HL-60/S4 (cell line): Measurements from ENCODE around the gene BCS1L.
"Not testable (repeated sequence)": the region's sequence is repeated elsewhere in the genome, so short reads cannot be mapped to it uniquely, and the experiment has no call there.

Experiments
- in situ Hi-C: fragments of 300-500 bp; cut with MboI; formaldehyde crosslinking; loops from 2 replicates; pipeline ENCODE4 v1.14.3; 2022; ENCODE audit warnings: low sequenced_read_pairs

BCS1L gene

DNA sequence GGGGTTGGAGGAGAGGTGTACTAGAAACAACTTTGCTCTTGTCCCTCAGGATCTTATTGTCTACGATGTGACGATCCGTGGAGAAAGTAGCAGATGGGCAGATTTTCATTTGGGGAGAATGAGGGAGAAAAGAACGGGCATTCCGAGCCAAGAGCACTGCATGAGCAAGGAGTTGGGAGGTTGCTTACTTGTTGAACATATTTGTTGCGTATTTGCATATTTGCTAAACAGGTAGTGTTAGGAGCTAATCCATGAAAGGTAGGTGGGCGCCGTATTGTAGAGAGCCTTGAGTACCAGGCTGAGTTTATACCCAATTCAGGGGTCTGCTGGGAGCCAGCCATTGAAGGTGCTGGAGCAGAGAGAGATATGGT, 490 bp downstream of the BCS1L start:
- in situ Hi-C loops: loop anchor here (10.0 to 25.0 kb wide), 2 partner anchors 255 to 373 kb away; partner anchors contain the start of gene TMBIM1

DNA sequence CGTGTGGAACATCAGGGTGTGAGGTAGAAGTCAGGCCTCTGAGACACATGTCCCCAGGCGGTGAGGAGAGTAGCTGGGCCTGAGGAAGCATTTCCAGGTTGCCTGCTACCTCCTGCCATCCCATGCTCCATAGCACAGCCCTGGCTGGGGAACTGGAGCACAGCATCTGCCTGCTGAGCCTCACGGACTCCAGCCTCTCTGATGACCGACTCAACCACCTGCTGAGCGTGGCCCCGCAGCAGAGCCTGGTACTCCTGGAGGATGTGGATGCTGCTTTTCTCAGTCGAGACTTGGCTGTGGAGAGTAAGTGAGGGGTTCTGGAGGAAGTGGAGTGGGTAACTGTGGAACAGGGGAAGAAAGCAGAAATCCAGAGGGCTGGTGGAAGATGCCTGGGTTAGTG, 2.9 kb downstream of the BCS1L start:
- in situ Hi-C loops: loop anchor here (25.0 kb wide), 1 partner anchor 375 kb away; the partner anchor contains the start of gene TMBIM1

DNA sequence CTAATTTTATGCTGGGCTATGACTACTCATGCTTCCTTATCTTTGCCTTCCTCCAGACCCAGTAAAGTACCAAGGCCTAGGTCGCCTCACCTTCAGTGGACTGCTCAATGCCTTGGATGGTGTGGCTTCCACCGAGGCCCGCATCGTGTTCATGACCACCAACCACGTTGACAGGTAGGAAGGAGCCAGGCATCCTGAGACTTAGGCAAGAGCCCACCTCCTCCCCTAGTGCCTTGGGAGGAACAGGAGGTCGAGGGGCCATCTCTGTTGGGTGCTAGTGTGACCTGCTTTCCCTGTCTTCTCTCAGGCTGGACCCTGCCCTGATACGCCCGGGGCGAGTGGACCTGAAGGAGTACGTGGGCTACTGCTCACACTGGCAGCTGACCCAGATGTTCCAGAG, 3.3 kb downstream of the BCS1L start:
- in situ Hi-C loops: loop anchor here (25.0 kb wide), 1 partner anchor 376 kb away; the partner anchor contains the start of gene TMBIM1

DNA sequence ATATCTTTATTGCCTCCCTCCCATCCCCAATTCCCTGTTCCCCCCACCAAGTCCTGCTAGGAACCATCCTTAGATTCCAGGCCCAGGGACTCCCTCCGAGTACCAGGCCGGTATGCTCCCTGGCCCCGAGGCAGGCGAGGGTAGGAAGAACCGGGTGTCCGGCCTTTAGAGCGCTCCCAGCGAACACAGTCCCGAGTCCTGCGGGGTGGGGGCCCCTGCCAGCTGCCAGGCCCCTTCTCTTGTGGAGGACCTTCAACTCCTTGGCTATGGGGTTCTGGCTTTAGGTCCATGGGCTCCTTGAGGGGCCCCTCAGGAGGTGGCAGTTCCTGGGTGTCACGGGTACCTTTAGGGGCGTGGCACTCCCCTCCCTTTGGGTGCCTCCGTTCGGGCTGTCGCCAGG, 4.4 kb downstream of the BCS1L start:
- in situ Hi-C loops: loop anchor here (25.0 kb wide), 1 partner anchor 377 kb away; the partner anchor contains the start of gene TMBIM1

DNA sequence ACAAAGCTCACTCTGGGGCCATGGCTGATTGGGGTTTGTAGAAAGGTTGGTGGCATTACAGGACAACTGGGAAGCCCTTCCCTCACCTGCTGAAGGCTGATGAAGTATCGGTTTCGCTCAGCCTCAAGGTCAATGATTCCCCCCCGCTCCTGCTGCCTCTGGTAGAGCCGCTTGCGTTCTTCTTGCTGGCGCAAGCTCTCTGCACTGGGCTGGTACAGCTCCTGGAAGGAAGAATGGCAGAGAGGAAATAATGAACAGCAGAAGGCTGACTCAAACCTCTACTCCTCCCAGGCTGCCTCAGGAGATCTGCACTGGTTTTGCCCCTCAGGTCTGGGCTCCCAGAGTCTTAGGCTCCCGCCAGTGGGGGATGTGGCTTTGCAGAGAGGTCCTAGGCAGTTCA, 5.2 kb downstream of the BCS1L start:
- in situ Hi-C loops: loop anchor here (25.0 kb wide), 1 partner anchor 377 kb away; the partner anchor contains the start of gene TMBIM1

DNA sequence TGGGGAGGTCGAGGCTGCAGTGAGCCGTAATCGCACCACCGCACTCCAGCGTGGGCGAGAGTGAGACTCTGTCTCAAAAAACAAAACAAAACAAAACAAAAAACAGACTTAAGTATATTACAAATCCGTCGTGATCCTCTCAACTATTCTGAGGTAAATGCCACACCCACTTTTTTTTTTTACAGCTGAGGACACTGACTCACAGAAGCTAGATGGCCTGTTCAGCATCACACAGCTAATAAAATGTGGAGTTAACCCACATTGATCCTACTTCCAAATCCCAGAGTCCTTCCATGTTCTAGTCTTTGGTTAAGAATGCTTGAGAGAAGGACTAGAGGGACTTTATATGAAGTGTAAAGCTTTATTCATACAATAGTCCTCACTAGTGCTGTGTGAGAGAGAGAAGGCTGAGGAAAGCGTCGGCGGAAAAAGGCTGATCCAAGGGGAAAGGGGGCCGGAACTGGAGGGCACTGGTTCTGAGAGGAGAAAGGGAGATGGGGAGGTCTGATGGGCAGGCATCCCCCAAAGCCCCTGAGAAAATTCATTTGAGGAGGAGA, 11.7 kb downstream of the BCS1L start:
- in situ Hi-C loops: loop anchor here (25.0 kb wide), 1 partner anchor 384 kb away; the partner anchor contains the start of gene TMBIM1

DNA sequence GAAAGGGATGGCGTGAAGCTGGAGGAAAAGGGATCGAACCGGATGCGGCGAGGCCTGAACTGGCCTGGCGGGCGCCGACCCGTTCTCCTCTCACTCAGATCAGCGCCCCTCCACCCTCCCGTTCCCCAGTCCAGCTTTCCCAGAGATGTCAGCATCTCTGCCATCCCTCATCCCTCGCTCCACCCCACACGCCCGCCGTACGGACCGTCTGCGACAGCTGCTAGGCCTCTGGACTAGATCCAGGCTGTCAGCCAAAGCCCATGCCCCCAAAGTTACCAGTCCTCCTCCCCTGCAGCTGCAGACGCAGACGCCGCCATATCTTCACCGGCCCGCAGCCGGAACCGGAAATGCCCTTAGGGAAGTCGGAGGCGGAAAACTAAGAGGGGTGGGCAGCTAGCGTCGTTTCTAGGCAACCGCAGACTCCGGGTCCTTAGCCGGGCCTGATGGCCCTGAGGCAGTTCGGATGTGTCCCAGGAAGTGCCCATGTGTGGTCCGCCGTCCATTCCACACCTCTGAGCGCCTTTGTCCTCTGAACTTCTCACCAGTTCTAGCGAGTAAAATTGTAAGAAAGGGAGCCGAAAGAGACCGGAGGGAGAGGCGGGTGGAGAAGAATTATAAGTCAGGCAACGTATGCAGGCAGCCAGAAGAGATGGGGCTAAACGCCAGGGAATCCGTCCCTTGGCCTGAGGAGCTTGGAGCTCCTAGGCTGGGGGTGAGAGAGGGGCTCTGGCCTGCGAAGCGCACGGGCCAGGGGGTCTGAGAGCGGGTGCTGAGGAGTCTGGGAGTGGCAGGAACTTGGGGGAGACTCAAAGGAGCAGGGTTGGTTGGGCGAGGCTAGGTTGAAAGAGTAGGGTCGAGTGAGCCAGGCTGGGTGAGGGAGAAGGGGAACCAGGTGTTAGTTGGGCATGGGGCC, 12.4 kb downstream of the BCS1L start, which contains the start of the genes RNF25 and STK36:
RNF25 (minus strand) TSS at position 349 of the 913 bp plus-strand sequence; CDS start at position 317, 32 bp downstream.
STK36 (plus strand) TSS at position 433 of the 913 bp plus-strand sequence. CDS start 744 bp downstream, outside the sequence.
- in situ Hi-C loops: loop anchor here (25.0 kb wide), 1 partner anchor 385 kb away; the partner anchor contains the start of gene TMBIM1

DNA sequence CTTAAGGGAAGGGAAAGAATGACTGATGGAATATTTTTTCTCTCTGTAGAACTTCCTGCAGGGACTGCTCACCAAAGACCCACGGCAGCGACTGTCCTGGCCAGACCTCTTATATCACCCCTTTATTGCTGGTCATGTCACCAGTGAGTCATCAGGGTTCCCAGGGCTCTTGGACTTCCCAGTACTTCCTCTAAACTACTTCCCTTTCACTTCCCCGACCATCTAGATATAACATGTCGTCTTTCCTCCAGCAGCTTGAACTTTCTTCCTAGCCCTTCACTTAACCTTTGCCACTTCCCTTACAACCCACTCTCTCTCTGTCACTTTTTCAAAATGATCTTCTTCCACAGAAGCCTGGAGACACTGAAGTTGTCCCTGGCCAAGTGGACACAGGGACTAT, 19.6 kb downstream of the BCS1L start:
- in situ Hi-C loops: no loop called here

DNA sequence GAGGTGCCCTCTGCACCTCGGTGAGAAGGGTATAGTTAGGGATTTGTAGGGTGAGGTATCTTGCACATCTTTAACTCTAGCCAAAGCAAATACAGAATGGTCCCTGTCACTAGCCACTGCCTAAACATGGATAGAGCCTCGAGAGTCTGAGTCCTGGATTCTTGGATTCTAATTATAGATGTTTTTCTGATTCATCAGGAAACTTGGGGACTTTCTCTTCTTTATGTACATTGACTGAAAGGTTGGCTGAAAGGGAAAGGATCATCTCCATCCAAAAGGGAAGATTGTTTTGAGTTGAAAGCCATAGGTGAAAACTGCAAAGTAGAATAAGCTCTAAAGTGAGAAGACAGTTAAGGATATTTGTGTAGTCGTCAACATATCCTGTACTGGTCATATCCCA, 20.6 kb downstream of the BCS1L start:
- in situ Hi-C loops: no loop called here

DNA sequence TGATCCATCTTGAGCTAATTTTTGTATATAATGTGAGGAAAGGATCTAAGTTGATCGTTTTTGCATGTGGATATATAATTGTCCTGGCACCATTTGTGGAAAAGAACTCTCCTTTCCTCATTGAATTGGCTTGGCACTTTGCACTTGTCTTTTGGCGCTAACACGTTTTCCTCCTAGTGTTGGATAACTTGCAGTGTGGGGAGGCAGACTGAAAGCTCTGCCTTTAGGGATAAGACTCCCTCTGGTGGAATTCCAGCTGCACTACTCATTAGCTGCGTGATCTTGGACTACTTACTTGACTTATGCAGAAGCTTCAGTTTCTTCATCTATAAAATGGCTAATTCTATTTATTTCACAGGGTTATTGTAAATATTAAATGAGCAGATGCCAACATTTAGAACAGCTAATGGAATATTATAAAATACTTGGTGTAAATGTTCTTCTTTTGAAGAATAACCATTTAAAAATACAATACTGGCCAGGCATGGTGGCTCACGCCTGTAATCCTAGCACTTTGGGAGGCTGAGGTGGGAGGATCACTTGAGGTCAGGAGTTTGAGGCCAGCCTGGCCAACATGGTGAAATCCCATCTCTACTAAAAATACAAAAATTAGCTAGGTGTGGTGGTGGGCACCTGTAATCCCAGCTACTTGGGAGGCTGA, 28.0 kb downstream of the BCS1L start:
- in situ Hi-C loops: not testable (repeated sequence)

DNA sequence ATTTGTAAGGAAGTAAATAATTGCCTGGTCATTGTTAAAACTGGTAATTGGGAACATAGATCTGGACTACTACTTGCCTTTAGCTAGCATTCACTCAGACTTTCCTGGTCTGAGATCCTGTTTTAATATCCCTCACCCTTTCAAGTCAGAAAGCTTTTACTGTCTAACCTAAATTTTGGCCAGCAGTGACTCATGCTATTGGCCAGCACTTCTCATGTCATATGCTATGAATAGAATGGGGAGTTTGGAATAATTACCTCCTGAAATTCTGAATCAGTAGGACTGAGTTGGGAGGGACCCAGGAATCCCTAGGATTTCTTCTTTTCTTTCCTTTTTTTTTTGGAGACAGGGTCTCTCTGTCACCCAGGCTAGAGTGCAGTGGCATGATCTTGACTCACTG, 31.8 kb downstream of the BCS1L start:
- in situ Hi-C loops: no loop called here

DNA sequence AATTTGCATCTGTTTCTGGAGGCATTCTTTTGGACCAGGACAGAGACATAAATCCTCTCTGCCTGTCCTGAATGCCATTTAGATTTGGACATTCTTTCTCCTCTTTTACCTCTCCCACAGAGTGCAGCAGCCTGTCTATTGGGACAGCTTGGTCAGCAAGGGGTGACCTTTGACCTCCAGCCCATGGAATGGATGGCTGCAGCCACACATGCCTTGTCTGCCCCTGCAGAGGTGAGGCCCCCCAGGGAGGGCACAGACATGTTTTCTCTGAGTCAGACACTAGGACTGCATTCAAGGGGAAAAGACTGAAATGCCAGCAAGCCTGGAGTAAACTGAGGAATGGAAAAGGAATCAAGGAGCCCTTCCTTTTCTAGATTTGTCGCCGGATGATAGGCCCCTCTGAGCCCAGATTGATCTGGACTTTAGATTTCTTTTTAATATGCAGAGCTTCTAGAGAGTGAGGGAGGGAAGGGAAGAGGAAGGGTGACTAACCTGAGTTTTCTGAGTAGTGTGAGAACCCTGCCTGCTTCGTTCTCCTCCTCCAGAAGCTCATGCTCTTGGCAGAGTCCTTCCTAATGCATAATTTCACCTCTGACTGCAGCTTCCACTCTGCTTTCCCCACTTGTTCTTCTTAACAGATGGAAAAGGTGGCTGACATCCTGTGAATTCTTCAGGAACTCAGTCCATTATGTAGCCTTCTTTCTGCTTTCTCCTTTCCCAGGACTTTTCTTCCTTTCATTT, 35.1 kb downstream of the BCS1L start:
- in situ Hi-C loops: no loop called here

DNA sequence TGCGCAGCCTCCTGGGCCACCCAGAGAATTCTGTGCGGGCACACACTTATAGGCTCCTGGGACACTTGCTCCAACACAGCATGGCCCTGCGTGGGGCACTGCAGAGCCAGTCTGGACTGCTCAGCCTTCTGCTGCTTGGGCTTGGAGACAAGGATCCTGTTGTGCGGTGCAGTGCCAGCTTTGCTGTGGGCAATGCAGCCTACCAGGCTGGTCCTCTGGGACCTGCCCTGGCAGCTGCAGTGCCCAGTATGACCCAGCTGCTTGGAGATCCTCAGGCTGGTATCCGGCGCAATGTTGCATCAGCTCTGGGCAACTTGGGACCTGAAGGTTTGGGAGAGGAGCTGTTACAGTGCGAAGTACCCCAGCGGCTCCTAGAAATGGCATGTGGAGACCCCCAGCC, 39.4 kb downstream of the BCS1L start:
- in situ Hi-C loops: no loop called here

DNA sequence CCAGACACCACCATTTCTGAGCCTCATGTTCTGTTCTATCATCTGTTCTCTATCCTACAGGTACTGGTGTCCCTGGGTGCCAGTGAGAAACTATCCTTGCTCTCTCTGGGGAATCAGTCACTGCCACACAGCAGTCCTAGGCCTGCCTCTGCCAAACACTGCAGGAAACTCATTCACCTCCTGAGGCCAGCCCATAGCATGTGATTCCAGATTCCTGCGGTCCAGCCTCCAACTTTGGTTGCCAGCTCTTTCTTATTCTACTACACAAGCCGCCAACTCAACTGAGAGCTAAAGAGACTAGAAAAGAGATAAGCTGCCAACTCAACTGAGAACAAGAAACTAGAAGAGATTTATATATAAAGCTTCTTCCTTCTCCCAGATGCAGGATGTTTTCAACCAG, 42.3 kb downstream of the BCS1L start:
- in situ Hi-C loops: no loop called here

DNA sequence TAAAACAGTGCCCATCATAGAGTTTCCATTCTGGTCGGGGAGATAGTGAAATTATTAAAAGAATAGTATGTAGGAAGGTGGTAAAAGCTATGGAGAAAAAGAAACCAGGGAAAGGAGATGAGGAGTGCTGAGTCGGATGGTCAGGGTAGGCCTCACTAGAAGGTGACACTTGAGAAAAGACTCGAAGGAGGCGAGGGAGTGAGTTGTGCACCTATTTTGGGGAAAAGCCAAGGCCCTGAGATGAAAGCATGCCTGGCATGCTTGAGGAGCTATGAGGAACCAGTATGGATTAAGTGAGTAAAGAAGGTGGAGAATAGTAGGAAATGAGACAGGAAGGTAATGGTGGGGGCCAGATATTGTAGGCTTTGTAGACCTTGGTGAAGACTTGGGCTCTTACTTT, 43.9 kb downstream of the BCS1L start:
- in situ Hi-C loops: no loop called here

DNA sequence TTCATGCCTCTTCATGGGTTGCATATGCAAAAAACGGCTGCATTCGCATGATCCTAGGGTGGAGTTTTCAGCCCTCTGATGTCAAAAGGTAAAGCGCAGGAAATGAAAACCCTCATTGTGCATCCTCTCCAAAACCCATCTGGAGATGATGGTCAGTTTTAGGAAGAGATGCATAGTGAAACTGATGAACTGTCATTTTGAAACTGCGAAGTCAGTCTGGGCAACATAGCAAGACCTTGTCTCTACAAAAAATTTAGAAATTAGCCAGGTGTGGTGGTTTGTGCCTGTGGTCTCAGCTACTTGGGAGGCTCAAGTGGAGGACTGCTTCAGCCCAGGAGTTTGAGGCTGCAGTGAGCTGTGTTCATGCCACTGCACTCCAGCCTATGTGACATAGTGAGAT, 48.6 kb downstream of the BCS1L start:
- in situ Hi-C loops: no loop called here

DNA sequence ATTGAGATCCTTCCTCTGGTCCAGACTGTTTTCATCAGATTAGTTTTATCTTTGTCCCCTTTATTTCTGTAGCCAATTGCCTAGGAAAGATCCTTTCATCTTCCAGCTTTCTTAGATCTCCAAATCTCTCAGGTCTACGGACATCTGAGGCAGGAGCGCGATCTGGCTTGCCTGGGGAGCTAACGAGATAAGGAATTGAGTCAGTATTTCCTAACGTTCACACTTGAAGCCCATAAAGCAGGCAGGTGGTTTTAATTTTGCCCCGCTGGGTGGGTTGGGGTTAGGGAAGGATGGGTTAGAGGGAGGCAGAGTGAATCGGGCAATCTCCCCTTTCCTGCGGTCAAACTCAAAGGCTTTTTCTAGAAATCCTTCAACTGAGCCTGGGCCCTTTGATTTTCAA, 50.4 kb downstream of the BCS1L start:
- in situ Hi-C loops: no loop called here

DNA sequence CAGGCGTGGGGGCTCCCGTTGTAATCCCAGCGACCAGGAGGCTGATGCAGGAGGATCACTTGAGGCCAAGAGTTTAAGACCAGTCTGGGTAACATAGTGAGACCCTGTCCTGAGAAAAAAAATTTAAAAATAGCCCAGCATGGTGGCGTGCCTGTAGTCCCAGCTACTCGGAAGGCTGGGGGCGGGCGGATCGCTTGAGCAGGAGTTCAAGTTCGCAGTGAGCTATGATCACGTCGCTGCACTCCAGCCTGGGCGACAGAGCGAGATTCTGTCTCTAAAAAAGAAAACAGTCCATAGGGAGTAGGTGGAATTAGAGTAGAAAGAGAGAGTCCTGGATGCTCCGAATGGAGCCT, 50.8 kb downstream of the BCS1L start:
- in situ Hi-C loops: no loop called here

DNA sequence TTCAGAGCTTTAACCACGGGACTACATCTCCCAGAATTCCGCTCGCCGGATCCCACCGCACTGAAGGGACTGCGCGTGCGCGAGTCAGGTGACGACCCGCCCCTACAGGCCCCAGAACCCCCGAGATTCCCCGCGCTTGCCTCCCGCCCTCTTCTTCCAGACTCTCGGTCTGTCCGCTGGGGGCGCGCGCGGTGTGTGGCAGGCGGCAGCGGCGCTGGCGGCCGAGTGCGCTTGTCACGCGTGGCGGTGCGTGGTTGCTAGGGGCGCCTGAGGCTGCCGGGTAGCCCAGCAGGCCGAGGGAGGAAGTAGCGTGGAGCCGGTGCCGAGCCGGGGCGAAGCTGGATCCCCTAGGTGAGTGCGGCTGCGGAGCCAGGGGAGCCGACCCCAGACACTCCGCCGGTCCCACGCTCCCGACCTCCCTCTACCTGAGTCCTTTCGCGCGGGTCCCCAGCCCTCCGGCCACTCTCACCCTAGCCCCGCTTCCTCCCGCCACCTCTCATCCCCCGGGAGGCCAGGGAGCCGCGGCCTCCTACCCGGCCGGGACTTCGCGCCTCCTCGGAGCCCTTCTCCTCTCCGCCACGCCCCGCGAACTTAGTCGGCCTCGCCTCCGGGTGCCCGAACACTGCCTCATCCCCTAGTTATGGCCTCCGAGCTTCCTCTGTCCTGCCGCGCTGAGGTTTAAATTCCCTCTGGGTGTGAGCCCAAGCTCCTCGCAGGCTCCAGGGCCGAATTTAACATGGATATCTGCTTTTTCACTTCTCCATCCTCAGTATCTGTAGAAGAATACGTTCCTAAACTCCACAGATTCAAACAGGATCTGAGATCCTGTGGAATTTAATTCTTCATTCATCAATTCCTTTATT, 51.4 kb downstream of the BCS1L start, which contains the start of gene TTLL4:
TTLL4 (plus strand) TSS at position 149 of the 863 bp plus-strand sequence. CDS start 26,842 bp downstream, outside the sequence.
- in situ Hi-C loops: no loop called here

DNA sequence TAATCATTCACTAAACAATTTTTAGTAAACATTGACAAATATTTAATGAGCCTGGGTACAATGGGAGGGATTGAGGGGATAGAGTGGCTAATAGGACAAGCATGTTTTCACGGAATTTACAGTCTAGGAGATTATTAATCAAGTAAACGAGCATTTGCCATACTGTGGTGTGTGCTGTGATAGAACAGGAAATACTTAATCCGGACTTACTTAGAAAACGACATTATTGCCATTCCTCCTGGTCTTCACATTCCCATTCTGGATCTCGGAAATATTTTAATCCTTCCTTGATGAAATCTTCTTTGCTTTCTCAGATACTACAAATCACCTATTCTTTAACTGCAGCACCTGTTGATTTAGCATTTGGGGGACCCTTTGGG, 52.1 kb downstream of the BCS1L start:
- in situ Hi-C loops: no loop called here
